Measurements from ENCODE around the gene MS4A14.

- TF ChIP-seq CTCF (IDR thresholded peaks at IDR 0.05), result no peak
- TF ChIP-seq POLR2AphosphoS5 (IDR thresholded peaks at IDR 0.05), result no peak
Measured at GRCh38 chr11:60396382-60396781, at the start of gene MS4A14.

Measured in gastroesophageal sphincter (tissue), 3 donors.